Activated naive CD4-positive, alpha-beta T cell treated with anti-CD3 and anti-CD28 coated beads, Interleukin-2, amount 50 U/mL, for 16 hours (primary cell): Measurements from ENCODE around the gene FNDC3B.

Source experiments
- DNase-seq: peaks from one replicate; pipeline ENCODE4 v3.0.0-alpha.2; 2020

Gene FNDC3B

GRCh38 chr3:172155897-172156585 lies 116.7 kb downstream of the FNDC3B start:
- no peak for DNase-seq

DNA sequence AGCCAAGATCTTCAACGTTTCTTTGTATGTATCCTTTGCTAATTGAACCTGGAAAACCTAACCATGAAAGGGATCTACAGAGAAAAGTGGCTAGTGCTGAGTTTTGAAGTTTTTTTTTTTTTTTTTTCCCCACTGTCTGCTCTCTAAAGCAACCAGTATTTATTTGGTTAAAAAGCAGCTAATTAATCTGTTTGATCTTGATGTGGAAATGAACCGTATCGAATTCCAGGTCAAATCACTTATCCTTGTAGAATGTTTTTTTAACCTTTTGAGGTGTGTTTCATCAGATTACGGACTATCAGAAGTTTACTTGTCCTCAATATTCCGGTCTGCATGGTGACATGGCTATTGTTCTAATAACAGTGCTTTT lies 117.2 kb downstream of the FNDC3B start:
- DNase-seq: no peak

DNA sequence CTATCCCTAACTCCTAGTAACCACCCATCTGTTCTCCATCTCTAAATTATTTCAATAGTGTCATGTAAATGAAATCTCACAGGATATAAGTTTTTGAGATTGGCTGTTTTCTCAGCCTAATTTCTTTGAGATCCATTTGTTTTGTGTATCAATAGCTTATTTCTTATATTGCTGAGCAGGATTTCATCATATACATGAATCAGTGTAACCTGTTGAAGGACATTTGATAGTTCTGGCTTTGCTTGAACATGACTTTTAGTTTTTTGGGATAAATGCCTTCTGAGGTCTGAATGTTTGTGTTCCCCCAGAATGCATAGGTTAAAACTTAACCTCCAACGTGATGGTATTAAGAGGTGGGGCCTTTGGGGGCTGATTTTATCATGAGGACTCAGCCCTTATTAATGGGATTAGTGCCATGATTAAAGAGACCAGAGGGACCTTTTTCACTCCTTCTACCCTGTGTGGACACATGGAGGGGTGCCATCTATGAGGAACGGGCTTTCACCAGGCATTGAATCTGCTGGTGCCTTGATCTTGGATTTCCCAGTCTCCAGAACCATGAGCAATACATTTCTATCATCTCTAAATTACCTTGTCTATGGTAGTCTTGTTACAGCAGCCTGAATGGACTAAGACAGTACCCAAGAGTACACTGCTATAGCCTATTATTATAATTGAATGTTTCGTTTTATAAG lies 118.3 kb downstream of the FNDC3B start:
- no peak for DNase-seq

DNA sequence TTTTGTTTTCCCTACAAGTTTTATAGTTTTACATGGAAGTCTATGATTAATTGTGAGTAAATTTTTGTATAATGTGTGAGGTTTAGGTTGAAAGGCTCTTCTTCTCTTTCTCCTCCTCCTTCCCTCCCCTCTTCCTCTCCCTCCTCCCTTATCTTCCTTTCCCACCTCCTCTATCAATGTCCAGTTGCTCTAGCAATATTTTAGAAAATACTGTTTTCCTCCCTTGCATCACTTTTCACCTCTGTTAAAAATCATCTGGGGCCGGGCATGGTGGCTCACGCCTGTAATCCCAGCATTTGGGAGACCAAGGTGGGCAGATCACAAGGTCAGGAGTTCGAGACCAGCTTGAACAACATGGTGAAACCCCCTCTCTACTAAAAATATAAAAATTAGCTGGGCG lies 119.4 kb downstream of the FNDC3B start:
- no peak for DNase-seq

DNA sequence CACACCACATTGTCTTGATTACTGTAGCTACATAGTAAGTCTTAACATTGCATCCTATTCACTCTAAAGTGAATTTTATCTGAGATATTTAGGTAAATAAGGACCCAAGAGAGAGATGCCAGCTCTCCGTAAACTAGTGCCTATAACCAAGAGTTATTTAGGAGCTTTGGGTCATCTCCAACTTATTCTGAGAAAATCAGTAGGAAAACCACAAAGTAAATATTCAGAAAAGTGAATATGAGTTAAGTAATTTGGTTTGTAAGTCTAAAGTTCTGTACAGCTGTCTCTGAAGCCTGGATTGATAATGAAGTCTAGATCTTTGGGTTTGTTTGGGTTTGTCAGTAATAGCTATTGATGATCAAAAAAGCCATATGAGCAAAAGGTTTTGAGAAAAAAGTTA lies 120.0 kb downstream of the FNDC3B start:
- DNase-seq: no peak

- DNase-seq: no peak
Observed at GRCh38 chr3:172159962-172160538, 120.7 kb downstream of the FNDC3B start.

DNA sequence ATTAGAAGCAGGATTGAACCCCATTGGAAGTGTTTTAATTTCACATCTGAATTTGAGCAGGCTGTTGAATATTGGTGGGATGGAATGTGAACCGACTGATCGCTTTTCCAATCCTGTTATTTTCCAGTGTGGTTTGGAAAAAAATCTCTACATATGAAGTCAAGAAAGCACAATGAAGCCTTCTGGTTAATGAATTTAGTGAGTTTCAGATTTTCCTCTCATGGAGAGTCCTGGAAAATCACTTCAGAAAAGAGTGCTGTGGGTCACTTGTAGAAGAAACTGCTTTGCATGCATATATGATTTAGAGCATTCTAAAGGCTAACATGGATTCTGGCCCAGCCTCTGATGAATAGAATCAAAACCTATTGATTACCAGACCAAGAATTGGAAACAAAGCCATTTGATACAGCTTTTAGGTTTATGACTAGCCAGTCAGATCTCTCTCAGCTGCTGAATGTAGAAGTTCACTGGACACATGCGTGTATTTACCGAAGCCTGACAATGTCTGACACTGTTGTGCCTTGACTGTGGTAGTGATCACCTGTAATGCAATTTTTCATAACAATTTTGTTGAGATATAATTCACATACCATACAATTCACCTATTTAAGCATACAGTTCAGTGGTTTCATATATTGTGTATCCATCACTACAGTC lies 121.9 kb downstream of the FNDC3B start:
- no peak for DNase-seq

- no peak for DNase-seq
Observed at GRCh38 chr3:172161959-172162358, 122.6 kb downstream of the FNDC3B start.

DNA sequence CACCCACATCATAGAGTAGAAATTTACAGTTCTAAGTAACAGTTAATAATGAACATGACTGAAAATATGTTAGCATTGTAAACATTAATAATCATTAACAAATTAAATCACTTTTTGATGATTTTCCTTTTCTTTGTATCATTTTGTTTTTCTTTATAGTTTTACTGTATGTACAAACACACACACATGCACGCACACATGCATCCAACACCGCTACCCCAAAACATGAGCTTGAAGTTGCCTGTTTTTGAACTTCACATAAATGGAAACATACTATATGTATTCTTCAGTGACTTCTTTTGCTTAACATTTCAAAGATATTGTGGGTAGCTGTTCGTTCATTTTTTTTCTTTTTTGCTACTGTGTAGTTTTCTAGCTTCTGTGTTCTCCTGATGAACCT lies 123.9 kb downstream of the FNDC3B start:
- DNase-seq: no peak

GRCh38 chr3:172164620-172165362 lies 125.4 kb downstream of the FNDC3B start:
- no peak for DNase-seq

GRCh38 chr3:172166261-172166660 lies 126.9 kb downstream of the FNDC3B start:
- no peak for DNase-seq

- no peak for DNase-seq
Observed at GRCh38 chr3:172166890-172167289, 127.5 kb downstream of the FNDC3B start.

DNA sequence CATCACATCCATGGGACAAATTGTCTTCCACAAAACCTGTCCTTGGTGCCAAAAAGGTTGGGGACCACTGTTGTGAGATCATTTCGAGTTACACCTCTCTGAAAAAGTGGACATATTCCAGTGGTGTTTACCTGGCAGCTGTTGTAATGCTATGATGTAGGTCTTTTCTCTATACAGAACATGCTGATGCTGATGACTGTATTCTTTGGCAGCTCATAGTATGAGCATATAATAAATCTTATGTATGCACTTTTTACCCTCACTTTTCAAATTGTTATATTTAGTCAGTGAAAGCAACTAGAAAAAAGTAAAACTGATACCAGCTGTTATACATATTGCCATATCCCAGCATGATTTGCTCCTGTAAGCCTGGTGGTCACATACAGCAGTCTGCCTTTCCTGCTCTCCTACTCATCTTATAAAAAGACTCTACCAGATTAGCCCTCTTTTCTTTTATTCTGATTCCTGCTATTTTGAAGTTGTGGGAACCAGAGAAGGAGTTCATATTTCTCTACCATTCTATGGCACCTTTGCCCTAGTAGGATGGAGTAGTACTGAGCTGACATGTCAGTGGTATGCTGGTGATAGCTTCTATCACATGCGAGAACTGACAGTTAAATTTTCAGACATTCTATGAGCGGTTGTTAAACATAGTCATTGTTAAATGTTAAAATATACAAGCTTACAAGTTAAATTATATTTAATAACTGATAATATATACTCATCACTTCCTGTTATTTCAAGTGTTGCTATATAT lies 128.7 kb downstream of the FNDC3B start:
- no peak for DNase-seq

GRCh38 chr3:172170073-172170709 lies 130.8 kb downstream of the FNDC3B start:
- DNase-seq: no peak

DNA sequence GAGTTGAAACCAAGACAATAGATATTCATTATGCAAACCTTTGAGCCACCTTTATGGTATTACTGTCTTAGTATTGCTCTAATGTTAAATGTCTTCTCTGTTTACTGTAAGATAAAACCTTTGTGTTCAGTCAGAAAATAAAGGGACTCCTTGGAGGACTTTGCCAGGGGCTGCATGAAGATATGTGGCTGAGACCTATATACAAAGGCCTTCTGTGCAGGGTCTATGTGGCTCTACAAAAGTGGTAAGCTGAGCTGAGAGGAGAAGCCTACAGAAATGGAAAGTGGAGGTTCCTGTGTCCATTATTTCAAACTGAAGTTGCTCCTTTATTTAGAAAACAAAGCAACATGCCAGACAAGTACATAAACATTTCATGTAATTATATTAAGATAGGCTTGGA lies 131.5 kb downstream of the FNDC3B start:
- DNase-seq: no peak

DNA sequence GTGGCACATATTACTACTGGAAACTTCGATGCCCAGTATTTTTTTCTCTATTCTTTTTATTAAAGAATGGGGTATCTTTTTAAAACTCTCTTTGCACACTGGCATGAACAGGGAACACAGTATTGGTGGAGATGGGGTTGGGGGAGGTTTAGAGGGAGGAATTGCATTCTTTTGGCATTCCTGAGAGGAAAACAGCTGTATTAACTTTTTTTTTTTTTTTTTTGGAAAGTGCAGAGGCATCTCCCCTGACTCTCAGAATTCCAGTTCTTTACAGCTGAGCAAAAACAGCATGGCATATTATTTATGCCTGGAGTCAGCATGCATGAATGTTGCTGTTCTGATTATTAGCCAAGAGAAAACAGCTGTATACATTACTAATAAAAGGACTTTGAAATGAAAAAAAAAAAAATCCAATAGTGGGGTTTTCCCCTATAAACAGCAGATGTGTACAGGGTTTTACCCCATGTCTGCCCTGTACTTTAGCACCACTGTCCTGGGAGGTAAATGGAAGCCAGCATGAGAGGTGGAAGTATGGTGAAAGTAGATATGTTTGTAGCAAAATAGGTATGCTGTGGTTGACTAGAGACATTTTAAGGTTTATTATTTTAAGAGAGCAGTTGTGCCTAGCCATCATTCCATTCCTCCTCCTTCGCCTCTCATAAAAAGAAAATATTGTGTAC lies 132.2 kb downstream of the FNDC3B start:
- DNase-seq: no peak

DNA sequence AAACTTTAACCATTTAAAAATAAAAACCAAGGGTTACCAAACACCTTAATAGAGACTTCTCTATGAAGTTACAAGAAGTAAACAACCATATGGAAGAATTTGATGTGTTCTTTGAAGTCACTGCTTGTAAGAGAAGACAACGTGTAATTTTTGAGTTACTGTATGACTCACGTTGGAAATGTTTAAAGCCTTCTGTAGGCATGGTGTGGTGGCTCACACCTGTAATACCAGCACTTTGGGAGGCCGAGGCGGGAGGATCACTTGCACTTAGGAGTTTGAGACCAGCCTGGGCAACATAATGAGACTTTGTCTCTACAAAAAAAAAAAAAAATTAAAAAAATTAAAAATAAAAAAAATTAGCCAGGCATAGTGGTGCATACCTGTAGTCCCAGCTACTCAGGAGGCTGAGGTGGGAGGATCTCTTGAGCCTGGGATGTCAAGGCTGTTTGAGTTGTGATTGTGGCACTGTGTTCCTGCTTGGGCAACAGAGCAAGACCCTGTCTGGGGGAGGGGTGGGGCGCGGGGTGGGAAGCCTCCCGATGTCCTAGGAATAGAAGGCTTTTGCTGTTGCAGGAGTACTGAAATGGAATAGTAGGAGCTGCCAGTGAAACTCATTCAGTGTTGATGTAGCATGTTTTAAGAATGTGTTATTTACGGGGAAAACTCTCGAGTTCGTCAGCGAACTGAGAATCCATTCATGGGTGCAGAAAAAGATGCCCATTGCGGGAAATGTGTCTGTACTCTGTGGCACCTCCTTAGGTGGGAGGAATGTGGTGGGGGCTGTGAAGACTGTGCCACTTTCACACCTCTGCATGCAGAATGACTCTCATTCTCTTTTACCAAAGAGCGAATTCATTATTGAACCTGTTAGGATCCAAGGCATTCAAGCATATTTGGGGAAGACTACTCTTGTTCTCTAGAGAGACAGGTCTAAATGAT lies 134.2 kb downstream of the FNDC3B start:
- no peak for DNase-seq

DNA sequence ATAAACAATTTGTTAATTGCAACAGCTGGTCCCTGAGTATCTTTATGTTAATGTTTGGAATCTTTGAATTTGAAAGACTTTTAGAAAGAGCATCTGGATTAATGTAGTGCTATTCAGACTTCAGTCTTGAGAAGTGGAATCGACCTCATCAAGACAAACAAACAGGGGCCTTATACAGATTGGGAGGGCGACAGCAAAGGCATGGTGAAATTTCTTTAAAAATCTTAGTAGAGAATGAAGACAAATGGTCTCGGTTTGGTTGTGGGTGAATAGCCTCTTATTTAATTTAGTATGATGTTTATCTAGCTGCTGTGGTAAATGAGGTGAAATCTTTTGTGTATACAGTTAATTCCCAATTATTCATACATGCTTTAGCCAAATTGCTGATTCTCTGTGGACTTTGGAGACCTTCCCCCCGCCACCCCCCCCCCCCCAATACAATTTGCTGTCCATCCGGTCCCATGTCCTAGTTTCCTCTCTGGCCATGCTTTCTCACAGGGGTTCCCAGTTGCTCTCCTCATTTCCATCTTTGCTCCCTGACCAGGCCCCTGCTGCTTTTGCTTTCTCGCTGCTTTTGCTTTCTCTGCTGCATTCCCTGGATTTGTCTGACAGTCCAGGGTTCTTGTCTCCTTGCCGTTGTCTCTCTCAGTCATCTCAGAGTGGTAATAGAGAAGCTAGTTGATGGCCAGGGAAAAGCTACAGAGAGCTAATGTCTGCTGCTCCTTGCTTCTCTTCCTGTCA lies 135.3 kb downstream of the FNDC3B start:
- DNase-seq: no peak

GRCh38 chr3:172175254-172175599 lies 135.8 kb downstream of the FNDC3B start:
- DNase-seq: no peak
